IPS-18a (cell line): ENCODE data around the gene IPPK.
"Not testable (repeated sequence)": the region's sequence is repeated elsewhere in the genome, so short reads cannot be mapped to it uniquely, and the experiment has no call there.

Experiments used
- H3K27ac ChIP-seq: one replicate; pipeline ENCODE4 v1.5.1; 2013; ENCODE audit warnings: low read length
- H3K27me3 ChIP-seq: one replicate; pipeline ENCODE4 v1.6.1; 2013; ENCODE audit warnings: mild to moderate bottlenecking, low read length; ENCODE audit not compliant: control insufficient read depth, insufficient read depth
- H3K36me3 ChIP-seq: one replicate; pipeline ENCODE4 v1.6.1; 2013; ENCODE audit warnings: low read depth, low read length; ENCODE audit not compliant: control insufficient read depth
- H3K4me1 ChIP-seq: one replicate; pipeline ENCODE4 v1.6.1; 2013; ENCODE audit warnings: low read depth, low read length; ENCODE audit not compliant: control insufficient read depth
- H3K4me3 ChIP-seq: one replicate; pipeline ENCODE4 v1.5.1; 2013; ENCODE audit warnings: low read length
- H3K9ac ChIP-seq: one replicate; pipeline ENCODE4 v1.6.1; 2013; ENCODE audit warnings: mild to moderate bottlenecking, low read length, moderate library complexity
- H3K9me3 ChIP-seq: one replicate; pipeline ENCODE4 v1.6.1; 2013; ENCODE audit warnings: low read depth, low read length; ENCODE audit not compliant: control insufficient read depth

IPPK gene

GRCh38 chr9:92633614-92634278, 36.2 kb downstream of the IPPK start:
- no peak overlapping the region for H3K4me3 ChIP-seq
- no peak overlapping the region for H3K27ac ChIP-seq
- H3K9ac ChIP-seq, result no peak overlapping the region
- no peaks in the 10 kb centered on the region for H3K27me3 ChIP-seq
- no peaks in the 10 kb centered on the region for H3K4me1 ChIP-seq
- H3K36me3 ChIP-seq, result peaks cover 19% of the 10 kb centered on the region
- no peaks in the 10 kb centered on the region for H3K9me3 ChIP-seq

- H3K9ac ChIP-seq, result no peak overlapping the region
- no peaks in the 10 kb centered on the region for H3K4me1 ChIP-seq
- H3K9me3 ChIP-seq, result no peaks in the 10 kb centered on the region
- no peak overlapping the region for H3K27ac ChIP-seq
- no peaks in the 10 kb centered on the region for H3K27me3 ChIP-seq
- H3K4me3 ChIP-seq, result no peak overlapping the region
- peaks cover 11% of the 10 kb centered on the region for H3K36me3 ChIP-seq
Observed at GRCh38 chr9:92632641-92633040, 37.3 kb downstream of the IPPK start.

GRCh38 chr9:92631452-92632343, 38.2 kb downstream of the IPPK start:
- H3K9ac ChIP-seq, result no peak overlapping the region
- peaks cover 9% of the 10 kb centered on the region for H3K36me3 ChIP-seq
- H3K4me1 ChIP-seq, result no peaks in the 10 kb centered on the region
- no peak overlapping the region for H3K27ac ChIP-seq
- no peaks in the 10 kb centered on the region for H3K9me3 ChIP-seq
- H3K4me3 ChIP-seq, result no peak overlapping the region
- no peaks in the 10 kb centered on the region for H3K27me3 ChIP-seq

- Histone ChIP-seq H3K27ac (no peak overlapping the region), H3K4me1 (no peaks in the 10 kb centered on the region), H3K27me3 (no peaks in the 10 kb centered on the region), H3K36me3 (peaks cover 14% of the 10 kb centered on the region), H3K9ac (no peak overlapping the region), H3K9me3 (no peaks in the 10 kb centered on the region), H3K4me3 (no peak overlapping the region)
Observed at GRCh38 chr9:92627651-92628050, 42.3 kb downstream of the IPPK start.

GRCh38 chr9:92626484-92626883, 43.4 kb downstream of the IPPK start:
- no peak overlapping the region for H3K4me3 ChIP-seq
- H3K9me3 ChIP-seq, result no peaks in the 10 kb centered on the region
- peaks cover 5% of the 10 kb centered on the region for H3K36me3 ChIP-seq
- no peak overlapping the region for H3K27ac ChIP-seq
- H3K9ac ChIP-seq, result no peak overlapping the region
- H3K27me3 ChIP-seq, result no peaks in the 10 kb centered on the region
- no peaks in the 10 kb centered on the region for H3K4me1 ChIP-seq

- H3K27ac ChIP-seq, H3K4me1 ChIP-seq, H3K36me3 ChIP-seq, H3K9ac ChIP-seq, H3K4me3 ChIP-seq, H3K9me3 ChIP-seq, H3K27me3 ChIP-seq: not testable (repeated sequence)
Observed at GRCh38 chr9:92623936-92624335, 46.0 kb downstream of the IPPK start.

GRCh38 chr9:92620845-92621244, 49.1 kb downstream of the IPPK start:
- H3K36me3 ChIP-seq, result peaks cover 5% of the 10 kb centered on the region
- no peaks in the 10 kb centered on the region for H3K4me1 ChIP-seq
- no peaks in the 10 kb centered on the region for H3K9me3 ChIP-seq

GRCh38 chr9:92619601-92620300, 50.2 kb downstream of the IPPK start:
- Histone ChIP-seq H3K9ac (no peak overlapping the region), H3K9me3 (no peaks in the 10 kb centered on the region), H3K4me3 (no peak overlapping the region), H3K4me1 (no peaks in the 10 kb centered on the region), H3K27me3 (no peaks in the 10 kb centered on the region), H3K36me3 (peaks cover 10% of the 10 kb centered on the region), H3K27ac (no peak overlapping the region)

More at GRCh38 chr9:92620845-92621244, 49.1 kb downstream of the IPPK start:
- no peak overlapping the region for H3K27ac ChIP-seq
- H3K9ac ChIP-seq, result no peak overlapping the region
- no peak overlapping the region for H3K4me3 ChIP-seq
- H3K27me3 ChIP-seq, result no peaks in the 10 kb centered on the region

GRCh38 chr9:92618633-92619225, 51.2 kb downstream of the IPPK start:
- Histone ChIP-seq H3K4me3 (no peak overlapping the region), H3K36me3 (peaks cover 8% of the 10 kb centered on the region), H3K9ac (no peak overlapping the region), H3K4me1 (no peaks in the 10 kb centered on the region), H3K9me3 (no peaks in the 10 kb centered on the region), H3K27me3 (no peaks in the 10 kb centered on the region), H3K27ac (no peak overlapping the region)

- H3K27me3 ChIP-seq, result no peaks in the 10 kb centered on the region
- H3K4me3 ChIP-seq, result no peak overlapping the region
- H3K9me3 ChIP-seq, result no peaks in the 10 kb centered on the region
- H3K4me1 ChIP-seq, result no peaks in the 10 kb centered on the region
- no peak overlapping the region for H3K27ac ChIP-seq
- no peak overlapping the region for H3K9ac ChIP-seq
- peaks cover 13% of the 10 kb centered on the region for H3K36me3 ChIP-seq
Observed at GRCh38 chr9:92617951-92618510, 51.9 kb downstream of the IPPK start.

- H3K27me3 ChIP-seq, result no peaks in the 10 kb centered on the region
- no peaks in the 10 kb centered on the region for H3K9me3 ChIP-seq
- H3K36me3 ChIP-seq, result peaks cover 18% of the 10 kb centered on the region
- no peak overlapping the region for H3K9ac ChIP-seq
- no peak overlapping the region for H3K4me3 ChIP-seq
- no peak overlapping the region for H3K27ac ChIP-seq
- H3K4me1 ChIP-seq, result no peaks in the 10 kb centered on the region
Observed at GRCh38 chr9:92617195-92617813, 52.6 kb downstream of the IPPK start.
